ENCODE results near the gene ZNF750.
"Not testable (repeated sequence)": the region's sequence is repeated elsewhere in the genome, so short reads cannot be mapped to it uniquely, and the experiment has no call there.

The ZNF750 gene

DNA sequence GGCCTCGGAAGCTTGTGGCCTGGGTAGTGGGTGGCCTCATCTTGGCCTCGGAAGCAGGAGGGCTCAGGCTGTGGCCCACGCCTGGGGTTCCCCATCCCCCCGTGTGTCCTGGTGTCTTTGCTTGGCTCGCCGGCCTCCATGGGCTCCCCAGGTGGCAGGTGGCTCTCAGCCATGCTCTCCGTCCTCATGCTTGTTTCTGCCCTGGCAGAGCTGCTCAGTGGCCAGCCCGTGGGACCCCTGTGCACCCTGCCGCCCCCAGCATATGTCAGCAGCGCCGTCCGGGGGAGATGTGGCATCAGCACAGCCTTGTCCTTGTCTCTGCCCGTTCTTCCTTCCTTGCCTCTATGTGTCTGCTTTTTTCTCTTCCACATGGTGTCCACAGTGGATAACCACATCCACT is 49.4 kb downstream of the ZNF750 start:
- no peak for DNase-seq

DNA sequence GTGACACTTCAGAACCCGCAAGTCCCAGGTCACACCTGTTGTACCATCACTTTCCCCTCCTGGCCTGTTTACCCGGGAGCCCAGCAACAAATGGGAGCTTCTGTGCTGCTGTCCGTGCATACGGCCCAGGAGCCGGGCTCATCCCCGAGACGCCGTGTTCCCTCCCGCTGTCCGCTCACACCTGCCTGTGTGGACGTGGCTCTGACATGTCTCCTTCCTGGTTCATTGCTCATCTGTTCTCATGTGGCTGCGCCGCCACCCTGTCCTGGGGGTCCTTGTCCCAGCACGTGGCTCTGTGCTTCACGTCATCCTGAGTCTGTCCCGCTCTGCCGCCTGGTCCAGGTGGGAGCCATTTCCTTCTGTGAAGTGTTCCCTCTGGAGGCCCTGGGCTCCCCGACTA is 50.0 kb downstream of the ZNF750 start:
- no peak for DNase-seq

DNA sequence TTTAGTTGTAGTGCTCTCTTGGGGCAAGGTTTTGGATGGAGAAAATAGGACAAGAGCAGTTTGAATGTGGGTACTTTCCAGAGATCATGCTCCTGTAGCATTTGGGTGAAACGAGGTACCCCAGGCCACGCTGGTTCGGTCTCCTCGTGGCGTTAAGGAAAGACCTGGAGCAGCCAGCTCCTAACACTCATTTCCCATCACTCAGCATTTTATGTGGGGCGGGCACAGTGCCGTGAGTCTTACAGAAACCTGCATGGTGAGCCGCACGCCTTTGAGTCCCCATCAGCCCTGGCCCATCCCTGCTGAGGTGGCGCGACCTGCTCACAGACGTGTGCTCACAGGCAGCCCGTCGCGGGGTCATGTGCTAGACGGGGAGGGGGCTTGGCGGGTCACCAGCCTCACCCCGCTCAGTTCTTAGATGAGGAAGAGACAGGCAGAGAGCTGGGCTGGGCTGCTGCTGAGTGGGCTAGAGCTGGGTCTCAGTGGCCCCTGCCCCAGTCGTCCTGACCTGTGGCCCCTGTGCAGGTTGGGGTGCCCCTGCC is 50.7 kb downstream of the ZNF750 start:
- no peak for DNase-seq

DNA sequence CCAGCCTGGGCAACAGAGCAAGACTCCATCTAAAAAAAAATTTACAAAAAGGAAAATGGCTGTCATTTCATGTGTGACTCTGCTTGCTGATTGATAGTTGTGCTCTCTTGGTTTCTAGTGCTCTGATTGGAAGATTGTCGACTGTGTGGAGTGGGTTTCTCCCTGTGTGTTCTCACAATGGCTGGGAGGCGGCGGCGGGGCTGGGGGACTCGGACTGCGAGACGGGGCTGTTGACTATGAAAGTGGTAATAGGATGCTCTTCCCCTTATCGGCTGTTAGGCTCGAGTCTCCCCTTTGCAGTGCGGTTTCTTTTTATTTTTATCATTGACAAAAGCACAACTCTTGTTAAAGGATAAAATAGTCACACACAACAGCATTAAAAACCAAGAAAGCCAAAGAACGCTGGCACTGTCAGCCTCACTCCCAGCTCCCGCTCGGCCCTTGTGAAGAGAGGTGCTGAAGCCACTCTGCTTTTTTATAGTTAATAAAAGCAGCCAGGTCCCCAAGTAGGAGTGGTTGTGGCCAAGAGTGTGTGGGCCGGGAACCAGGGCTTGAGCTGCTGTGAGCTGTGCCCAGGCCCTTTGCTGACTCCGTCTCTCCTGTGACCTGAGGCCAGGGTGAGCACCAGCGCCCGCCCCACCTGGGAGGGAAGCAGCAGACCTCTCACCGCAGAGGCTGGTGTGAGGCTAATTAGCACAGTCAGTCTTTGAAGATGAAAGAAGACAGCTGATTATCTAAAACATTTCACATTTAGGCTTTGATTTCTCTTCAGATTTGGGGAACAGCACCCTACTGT is 51.4 kb downstream of the ZNF750 start:
- no peak for DNase-seq

DNA sequence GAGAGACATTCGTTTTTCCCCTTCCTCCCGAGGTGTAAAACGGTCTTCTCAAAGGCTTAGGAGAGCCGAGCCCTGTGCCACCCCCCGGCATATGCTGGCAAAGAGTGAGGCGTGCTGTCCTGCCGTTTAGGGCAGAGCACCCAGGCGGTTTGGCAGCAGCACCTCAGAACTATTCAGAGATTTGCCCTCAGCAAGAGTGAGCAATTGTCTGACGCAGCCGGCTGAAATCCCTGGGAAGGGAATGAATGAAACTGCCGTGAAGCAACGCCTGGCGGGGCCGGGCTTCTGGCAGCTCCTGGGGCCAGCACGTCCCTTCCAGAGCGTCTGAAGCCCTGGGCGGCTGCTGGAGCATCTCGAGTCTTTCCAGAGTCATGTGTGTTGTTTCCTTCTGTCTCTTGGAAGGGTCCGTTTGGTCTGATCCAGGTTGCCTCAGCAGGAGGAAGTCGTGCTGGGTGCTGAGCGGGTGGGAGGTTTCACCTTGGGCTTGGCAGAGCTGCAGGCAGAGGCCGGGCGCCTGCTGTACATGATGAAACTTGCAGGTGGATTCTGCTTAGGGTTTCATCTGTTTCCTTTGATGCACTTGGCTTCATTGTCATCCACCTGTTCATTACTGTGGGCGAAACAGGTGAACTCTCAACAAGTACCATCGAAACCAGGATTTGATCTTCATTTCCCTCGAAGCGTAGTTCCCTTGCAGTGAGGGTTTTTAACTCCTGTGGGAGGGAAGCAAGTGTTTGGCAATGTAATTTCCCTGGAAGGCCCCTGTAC is 52.6 kb downstream of the ZNF750 start:
- no peak for DNase-seq

DNA sequence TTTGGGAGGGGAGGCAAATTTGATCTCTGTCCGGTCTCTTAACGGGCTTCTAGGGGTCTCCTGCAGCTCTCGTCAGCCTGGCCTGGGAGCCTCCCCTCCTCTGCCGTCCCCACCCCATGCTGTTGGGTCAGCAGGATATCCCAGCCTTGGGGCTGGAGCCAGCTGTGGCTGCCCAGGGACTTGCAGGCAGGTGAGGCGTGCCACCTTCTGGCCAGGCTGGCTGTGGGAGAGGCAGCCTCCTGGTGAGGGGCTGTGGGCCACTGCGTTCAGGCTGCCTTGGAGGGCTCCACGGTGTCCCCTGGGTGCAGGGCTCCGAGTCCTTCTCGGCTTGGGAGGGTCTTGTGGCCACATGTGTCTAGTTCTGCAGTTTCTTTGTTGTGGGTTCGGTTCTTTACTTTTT is 53.4 kb downstream of the ZNF750 start:
- no peak for DNase-seq

DNA sequence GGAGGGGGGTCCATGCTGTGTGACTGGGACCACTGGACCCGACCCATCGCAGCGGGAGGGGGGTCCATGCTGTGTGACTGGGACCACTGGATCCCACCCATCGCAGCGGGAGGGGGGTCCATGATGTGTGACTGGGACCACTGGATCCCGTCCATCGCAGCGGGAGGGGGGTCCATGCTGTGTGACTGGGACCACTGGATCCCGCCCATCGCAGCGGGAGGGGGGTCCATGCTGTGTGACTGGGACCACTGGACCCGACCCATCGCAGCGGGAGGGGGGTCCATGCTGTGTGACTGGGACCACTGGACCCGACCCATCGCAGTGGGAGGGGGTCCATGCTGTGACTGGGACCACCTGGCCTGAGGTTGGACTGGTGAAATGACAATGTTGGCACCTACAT is 54.2 kb downstream of the ZNF750 start:
- not testable (repeated sequence) for DNase-seq

DNA sequence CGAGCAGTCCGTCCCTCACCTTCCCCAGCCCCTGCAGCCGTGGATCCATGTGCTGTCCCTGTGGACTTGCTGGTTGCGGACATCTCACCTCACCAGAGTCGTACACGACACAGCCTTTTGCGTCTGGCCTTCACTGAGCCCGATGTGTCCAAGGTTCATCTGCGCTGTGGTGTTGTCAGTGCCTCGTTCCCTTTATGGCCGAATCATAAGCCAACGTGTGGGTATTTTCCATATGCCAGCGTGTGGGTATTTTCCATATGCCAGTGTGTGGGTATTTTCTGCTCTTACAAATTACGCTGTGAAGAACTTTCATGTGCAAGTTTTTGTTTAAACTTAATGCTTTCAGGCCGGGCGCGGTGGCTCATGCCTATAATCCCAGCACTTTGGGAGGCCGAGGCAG is 56.3 kb downstream of the ZNF750 start:
- DNase-seq: no peak

DNA sequence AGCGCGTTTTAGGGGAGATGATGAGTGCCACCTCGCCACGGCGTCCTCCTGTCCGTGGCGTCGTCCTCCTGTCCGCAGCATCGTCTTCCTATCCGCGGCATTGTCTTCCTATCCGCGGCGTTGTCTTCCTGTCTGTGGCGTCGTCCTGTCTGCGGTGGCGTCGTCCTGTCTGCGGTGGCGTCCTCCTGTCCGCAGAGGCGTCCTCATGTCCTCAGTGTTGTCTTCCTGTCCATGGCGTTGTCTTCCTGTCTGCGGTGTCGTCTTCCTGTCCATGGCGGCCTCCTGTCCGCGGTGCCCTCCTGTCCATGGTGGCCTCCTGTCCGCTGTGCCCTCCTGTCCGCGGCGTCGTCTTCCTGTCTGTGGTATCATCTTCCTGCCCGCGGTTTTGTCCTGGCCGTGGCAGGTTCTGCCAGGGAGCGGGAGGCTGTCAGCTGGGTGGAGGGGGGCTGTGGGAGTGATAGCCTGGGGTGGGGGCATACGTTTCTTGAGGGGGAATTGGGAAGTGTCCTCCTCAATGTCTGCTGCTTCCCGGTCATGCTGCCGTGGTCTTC is 57.1 kb downstream of the ZNF750 start:
- DNase-seq: no peak

DNA sequence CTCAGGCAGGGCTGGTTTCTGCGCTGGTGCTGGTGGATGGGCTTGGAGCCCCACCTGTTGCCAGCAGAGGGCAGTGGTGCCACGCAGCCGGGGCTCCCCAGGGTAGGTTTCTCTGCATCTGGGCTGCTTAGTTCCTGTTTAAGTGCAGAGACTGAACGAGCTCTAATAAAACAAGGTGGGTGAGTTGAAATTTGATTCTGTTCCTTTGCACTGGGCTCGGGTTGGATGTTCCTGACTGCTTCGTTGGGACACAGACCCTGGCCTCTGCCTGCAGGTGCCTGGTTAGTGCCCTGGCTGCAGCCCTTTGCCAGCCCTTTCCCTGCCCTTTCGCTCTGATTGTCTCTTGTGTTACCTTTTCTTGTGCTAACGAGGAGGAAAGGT is 57.9 kb downstream of the ZNF750 start:
- peak; percentile 31 to 53 for DNase-seq

DNA sequence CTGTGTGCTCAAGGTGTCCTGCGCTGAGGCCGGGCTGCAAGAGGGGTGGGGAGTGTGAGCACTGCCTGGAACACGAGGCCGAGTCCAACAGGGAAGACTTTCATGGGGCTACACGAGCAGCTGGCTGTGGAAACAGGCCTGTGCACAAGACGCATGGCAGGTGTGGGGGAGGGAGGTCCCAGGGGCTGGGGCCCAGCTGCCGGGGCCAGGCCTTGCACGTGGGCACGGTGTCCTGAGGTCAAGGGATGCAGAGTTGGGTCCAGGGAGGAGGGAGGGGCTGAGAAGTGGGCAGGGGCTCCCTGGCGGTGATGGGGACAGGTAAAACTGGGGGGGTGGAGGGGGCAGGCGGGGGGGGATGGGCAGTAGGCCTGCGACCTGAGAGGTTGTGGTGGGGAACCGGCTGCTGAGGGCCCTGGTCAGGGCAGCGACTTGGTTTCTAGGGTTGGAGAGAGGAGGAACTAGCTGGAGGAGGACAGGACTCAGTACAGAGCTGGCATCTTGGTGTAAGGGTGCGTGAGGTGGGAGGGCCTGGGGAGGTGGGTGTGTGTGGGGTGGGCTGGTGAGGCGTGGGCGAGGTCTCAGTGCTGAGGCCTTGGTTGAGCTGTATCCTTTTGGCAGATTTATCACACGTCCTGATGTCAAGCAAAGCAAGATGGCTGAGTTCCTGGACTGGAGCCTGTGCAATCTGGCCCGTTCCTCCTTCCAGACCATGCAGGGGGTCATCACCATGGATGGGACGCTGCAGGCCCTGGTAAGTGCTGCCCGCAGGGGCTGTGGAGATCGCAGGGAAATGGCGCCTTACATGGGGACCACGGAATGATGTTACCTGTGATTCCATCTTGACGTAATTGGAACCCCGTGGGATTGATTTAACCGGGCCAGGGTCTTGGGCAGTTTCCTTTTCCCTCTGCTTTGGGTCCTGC is 58.6 kb downstream of the ZNF750 start:
- no peak for DNase-seq

DNA sequence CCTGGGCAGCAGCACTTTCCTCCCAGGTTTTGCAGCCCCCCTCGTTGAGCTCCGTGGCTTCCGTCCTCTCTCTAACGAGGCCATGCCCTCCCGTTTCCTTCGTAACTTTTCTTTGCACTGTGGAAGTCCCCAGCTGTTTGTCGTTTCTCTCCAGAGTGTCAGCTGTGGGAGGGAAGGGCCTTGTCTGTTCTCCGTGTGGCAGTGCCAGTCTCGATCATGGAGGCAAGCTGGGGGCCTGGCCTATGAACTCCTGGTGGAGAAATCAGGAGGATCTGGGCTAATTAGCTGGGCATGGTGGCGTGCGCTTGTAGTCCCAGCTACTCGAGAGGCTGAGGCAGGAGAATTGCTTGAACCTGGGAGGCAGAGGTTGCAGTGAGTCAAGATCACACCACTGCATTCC is 59.6 kb downstream of the ZNF750 start:
- no peak for DNase-seq

DNA sequence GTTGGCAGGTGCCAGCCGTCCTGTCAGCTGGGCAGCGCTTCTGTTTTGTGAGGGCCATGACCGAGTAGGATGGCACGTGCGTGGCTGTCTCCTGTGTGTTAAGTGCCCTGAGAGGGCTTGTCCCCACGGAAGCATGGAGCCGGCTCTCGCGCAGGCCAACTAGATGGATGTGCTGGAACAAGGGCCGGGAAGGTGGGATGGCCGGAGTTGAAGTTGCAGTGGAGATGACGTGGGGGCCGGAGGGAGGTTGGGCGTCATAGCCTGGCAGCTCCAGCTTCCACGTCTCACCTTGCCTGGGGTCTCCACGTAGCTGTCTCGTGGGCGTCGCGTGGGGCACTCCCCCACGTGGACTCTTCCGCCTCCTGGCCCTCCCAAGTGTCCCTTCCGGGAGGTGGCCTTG is 60.3 kb downstream of the ZNF750 start:
- DNase-seq: no peak

Measured in NCI-H1930 (cell line).